HG03342 (cell line): ENCODE data around the gene EIF2S1.

Experiments
- ATAC-seq: cut with Tn5 transposase; IDR thresholded peaks from one replicate; pipeline ENCODE4 v1.9.1; 2021; ENCODE audit warnings: mild to moderate bottlenecking, moderate library complexity; ENCODE audit not compliant: unreplicated experiment

Gene EIF2S1

GRCh38 chr14:67432050-67432564, 72.0 kb downstream of the EIF2S1 start:
- no peak for ATAC-seq

GRCh38 chr14:67435603-67436002, 75.5 kb downstream of the EIF2S1 start:
- no peak for ATAC-seq
